GM21423 (cell line): ENCODE results near the gene ZNF587.
"Not testable (repeated sequence)": the region's sequence is repeated elsewhere in the genome, so short reads cannot be mapped to it uniquely, and the experiment has no call there.

ENCODE experiments used
- ATAC-seq: cut with Tn5 transposase; IDR thresholded peaks from one replicate; pipeline ENCODE4 v1.9.1; 2021; ENCODE audit warnings: mild to moderate bottlenecking, moderate library complexity; ENCODE audit not compliant: unreplicated experiment

ZNF587 gene

DNA sequence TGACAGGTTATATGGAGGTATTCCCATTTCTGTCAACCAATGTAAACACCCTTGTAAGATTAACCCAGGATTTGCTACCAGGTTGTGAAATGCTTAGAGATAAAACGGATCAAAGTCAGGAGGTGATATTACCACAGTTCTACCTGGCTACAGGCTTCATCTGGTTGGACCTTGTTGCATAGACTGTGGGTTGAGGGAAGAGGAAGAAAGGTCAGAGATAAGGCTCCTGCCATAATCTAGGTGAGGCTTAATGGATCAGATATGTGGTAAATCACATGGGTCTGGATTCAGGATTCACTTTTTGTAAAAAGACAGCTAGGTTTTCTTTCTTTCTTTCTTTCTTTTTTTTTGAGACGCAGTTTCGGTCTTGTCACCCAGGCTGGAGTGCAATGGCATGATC, 28.2 kb upstream of the ZNF587 start:
- ATAC-seq = not testable (repeated sequence)

DNA sequence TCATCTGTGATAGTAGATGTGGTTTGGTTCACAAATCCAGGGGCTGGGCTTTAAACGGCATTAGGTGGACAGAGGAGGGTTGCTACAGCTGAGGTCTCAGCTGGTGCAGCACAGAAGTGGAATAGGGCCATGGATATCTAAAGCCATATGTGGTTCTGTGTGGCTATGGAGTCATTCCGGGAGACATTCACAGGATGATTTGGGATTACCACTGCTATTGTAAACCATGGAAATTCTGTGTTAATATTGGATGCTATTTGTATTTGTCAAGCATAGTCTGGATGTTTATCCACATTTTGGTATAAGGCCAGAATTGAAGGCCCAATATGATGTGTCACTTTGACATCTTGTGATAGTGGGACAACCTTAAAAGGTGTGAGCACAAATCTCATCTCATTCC, 26.5 kb upstream of the ZNF587 start:
- ATAC-seq = not testable (repeated sequence)

DNA sequence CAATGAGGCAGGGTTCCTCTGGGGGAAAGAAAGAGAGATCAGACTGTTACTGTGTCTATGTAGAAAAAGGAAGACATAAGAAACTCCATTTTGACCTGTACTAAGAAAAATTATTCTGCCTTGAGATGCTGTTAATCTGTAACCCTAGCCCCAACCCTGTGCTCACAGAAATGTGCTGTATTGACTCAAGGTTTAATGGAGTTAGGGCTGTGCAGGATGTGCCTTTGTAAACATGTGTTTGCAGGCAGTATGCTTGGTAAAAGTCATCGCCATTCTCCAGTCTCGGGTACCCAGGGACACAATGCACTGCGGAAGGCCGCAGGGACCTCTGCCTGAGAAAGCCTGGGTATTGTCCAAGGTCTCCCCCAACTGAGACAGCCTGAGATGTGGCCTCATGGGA, 26.1 kb upstream of the ZNF587 start:
- not testable (repeated sequence) for ATAC-seq

DNA sequence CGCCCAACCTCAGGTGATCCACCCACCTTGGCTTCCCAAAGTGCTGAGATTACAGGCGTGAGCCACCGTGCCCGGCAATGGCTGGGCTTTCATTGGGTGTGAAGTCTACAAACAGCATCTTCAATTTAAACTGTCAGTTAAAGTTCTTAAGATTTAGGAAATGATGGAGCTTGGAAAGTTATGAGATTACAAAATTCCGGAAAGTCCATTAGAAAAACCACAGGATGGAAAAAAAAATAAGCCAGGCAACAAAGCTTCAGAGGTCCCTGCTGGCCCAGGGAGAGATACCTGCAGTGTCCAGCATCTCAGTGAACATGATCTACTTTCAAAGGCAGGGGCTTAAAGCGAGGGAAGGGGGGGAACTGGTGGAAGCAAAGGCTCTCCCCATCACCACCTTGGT, 24.1 kb upstream of the ZNF587 start:
- ATAC-seq = no peak

DNA sequence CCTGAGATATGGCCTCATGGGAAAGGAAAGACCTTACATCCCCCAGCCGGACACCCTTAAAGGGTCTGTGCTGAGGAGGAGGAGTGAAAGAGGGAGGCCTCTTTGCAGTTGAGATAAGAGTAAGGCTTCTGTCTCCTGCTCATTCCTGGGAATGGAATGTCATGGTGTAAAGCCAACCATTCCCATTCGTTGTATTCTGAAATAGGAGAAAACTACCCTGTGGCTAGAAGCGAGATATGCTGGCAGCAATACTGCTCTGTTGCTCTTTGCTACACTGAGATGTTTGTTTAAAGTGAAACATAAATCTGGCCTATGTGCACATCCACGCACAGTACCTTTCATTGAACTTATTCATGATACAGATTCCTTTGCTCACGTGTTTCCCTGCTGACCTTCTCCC, 20.3 kb upstream of the ZNF587 start:
- no peak for ATAC-seq

DNA sequence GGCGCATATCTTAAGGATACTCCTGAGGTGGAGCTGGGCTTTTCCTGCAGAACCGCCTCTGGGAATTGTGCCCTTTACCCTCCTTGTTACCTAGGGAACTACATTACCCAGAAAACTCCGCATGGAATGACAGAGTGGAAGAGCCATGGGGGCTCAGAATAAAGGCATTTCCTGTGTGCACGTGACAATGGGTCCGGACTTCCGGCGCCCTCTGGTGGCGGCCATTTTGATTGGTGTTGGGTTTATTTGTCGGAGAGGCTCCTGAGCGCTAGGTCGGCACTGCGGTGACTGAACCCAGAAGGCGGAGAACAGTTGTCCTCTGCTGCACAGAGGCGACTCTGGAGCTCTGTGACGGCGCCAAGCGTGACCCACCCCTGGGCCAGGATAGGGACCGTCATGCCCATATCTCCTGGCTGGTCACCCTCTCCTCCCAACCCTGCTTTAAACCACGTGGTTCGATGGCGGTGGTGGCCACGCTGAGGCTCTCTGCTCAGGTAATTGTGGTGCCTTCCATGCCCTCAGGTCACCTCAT, 19.5 kb upstream of the ZNF587 start, which contains the start of gene ZNF587B:
ZNF587B (plus strand) TSS at position 229 of the 532 bp plus-strand sequence; CDS start at position 459, 230 bp downstream.
- ATAC-seq = no peak

DNA sequence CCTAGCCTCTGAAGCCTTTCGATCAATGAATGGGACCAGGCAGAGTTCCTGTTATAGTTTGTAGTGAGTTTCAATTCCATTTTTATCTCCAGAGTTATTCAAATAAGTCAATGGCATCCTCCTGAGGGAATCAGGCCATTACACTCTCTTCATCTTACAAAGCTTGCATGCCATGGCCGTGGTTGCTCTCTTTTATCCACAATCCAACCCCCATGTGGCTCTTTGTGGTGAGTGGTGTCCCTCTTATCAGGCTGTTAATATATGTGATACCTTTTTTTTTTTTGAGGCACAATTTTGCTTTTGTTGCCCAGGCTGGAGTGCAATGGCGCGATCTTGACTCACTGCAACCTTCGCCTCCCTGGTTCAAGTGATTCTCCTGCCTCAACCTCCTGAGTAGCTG, 12.7 kb upstream of the ZNF587 start:
- ATAC-seq = not testable (repeated sequence)

DNA sequence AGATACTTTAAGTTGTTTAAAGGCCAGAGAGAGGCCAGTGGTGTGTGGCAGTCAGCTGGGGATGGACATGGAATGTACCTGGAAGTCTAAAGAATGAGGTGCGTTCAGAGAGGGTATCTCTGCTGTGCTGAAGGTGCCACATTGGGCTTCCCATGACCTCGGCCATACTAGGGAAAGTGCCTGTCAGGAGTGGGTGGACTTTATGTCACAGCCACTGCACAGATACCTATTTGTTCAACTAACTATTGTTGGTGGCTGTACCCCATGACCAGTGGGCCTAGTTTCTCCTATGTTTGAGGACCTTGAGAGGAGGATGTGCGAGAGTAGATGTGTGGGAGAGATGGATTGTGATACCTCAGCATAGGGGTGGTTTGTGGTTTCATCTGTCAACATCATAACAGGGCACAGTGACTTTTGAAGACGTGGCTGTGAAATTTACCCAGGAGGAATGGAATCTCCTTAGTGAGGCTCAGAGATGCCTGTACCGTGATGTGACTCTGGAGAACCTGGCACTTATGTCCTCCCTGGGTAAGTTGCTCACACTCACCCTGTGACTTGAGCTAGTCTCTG, 11.0 kb upstream of the ZNF587 start:
- not testable (repeated sequence) for ATAC-seq

DNA sequence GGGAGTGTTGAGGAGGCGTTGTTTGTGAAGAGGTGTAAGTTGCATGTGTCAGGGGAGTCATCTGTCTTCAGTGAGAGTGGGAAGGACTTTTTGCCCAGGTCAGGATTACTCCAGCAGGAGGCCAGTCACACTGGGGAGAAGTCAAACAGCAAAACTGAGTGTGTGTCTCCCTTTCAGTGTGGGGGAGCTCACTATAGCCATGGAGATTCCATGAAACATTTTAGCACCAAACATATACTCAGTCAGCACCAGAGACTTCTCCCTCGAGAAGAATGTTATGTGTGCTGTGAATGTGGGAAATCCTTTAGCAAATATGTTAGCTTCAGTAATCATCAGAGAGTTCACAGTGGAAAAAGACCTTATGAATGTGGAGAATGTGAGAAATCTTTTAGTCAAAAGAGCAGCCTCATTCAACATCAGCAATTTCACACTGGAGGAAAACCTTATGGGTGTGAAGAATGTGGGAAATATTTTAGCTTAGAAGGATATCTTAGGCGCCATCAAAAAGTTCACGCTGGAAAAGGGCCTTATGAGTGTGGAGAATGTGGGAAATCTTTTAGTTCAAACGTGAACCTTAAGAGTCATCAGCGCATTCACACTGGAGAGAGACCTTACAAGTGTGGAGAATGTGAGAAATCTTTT, 8.4 kb upstream of the ZNF587 start:
- no peak for ATAC-seq

DNA sequence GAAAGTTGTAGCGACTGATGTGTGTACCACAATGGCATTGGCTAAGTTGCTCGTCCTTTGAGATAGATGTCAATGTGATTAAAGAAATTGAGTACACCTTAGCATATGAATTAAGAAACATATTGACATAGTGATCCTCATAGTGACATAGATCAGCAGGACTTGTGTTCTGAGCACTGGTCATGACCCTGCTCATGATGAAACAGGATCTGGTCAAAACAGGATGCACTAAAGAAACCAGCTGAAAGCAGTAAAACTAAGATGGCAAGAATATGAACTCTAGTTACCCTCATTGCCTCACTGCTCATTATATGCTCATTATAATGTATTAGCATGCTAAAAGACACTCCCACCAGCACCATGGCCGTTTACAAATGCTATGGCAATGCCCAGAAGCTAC, 2.5 kb upstream of the ZNF587 start:
- ATAC-seq = not testable (repeated sequence)

DNA sequence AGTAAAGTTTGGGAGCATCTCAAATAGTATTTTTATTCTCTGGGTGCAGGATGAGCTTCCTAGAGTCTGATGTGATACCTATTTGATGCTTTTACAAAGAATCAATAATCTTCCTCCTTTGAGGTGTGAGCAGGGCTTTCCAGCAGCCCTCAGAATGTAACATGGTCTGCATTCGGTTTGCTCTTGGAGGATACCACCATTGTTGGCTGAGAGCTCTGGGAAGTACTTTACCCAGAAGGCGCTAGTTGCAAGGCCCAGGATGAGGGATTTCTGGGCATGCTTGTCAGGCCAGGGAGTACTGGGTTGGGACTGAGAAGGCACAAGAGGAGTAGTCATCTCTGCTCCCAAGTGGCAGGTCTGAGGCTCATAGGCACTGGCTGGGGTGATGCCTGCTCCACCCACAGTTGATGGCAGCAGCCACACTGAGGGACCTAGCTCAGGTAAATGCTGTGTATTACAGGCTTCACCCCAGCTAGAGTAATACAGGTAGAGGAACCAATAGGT, 445 bp upstream of the ZNF587 start:
- peak; percentile 28 for ATAC-seq

DNA sequence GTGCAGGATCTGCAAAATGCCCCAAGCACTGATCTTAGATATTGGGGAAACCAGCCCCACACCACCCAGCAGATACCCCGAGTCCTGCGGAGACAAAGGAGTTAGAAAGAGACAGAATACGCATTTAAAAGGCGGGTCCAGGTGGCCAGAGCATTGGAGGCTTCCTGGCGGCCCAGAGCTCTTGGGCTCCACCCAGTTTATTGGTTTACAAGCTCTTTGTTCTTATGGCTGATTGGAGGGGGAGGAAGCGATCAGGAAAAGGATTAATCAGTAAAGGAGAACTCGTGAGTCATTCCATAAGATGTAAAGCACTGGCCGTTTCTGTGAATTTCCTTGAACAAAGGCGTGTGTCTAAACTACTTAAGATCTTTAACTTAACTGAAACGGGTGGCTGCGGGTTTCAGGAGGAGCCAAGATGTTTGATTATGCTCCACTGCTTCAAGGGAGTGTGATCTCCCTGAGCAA, 926 bp downstream of the ZNF587 start:
- no peak for ATAC-seq

DNA sequence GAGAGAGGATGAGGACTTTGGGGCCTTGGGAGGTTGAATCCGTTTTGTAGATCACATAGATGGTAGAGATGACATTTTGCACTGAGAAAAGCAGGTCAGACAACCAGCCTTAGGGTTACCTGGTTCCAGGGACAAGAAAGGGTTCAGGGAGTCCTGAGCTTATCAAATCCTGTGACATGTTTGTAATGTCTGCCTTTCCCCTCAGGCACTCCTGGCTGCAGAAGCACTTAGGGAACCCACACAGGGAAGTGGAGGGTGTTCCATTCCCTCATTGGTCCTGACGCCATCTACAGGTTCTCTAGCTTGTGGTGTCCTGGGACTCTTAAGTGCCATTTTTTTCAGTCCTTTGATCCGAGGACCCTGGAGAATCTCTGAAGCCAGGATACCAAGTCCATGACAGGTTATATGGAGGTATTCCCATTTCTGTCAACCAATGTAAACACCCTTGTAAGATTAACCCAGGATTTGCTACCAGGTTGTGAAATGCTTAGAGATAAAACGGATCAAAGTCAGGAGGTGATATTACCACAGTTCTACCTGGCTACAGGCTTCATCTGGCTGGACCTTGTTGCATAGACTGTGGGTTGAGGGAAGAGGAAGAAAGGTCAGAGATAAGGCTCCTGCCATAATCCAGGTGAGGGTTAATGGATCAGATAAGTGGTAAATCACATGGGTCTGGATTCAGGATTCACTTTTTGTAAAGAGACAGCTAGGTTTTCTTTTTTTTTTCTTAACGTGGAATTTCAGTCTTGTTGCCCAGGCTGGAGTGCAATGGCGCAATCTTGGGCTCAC, 2.3 kb downstream of the ZNF587 start:
- not testable (repeated sequence) for ATAC-seq

DNA sequence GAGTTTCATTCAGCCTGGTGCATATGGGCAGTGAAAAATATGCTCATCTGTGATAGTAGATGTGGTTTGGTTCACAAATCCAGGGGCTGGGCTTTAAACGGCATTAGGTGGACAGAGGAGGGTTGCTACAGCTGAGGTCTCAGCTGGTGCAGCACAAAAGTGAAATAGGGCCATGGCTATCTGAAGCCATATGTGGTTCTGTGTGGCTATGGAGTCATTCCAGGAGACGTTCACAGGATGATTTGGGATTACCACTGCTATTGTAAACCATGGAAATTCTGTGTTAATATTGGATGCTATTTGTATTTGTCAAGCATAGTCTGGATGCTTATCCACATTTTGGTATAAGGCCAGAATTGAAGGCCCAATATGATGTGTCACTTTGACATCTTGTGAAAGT, 4.5 kb downstream of the ZNF587 start:
- not testable (repeated sequence) for ATAC-seq

DNA sequence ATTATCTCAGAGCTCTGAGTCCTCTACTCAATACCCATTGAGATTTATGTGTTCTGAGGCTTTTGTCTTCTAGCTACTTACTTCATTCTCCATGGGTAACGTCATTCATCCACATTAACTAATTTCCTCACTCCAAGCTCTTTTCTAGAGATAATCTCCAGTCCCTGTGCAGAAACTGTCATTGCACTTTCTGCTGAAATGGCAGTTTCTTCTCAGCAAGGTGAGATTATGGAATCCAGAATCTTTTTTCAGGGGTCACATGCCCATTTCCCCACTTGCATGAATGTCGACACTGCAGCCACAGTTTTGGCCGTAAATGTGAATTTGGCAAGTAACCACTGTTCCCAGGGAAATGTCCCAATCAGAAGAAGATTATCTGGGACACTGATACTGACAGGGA, 12.7 kb downstream of the ZNF587 start:
- ATAC-seq = not testable (repeated sequence)

DNA sequence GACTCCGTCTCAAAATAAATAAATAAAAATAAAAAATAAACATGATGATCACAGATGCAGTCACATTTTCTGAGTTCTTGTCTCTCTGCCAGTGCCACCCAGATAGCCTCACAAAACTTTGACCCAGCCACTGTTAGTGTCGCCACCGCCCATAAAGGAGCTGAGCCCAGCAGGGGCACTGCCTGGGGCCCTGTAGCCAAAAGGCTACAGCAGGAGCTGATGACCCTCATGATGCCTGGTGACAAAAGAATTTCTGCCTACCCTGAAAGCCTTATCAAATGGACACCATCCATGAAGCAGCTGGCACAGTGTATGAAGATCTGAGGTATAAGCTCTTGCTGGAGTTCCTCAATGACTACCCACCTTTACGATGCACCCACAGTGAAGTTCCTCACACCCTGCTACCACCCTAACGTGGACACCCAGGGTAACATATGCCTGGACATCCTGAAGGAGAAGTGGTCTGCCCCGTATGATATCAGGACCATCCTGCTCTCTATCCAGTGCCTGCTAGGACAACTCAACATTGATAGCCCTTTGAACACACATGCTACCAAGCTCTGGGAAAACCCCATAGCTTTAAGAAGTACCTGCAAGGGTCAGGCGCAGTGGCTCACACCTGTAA, 18.3 kb downstream of the ZNF587 start:
- no peak for ATAC-seq

DNA sequence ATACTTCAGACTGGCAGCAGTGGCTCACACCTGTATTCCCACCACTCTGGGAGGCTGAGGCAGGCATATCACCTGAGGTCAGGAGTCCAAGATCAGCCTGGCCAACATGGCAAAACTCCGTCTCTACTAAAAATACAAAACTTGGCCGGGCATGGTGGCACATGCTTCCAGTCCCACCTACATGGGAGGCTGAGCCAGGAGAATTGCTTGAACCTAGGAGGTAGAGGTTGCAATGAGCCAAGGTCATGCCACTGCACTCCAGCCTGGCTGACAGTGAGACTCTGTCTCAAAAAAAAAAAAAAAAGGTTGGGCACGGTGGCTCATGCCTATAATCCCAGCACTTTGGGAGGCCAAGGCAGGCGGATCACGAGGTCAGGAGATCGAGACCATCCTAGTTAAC, 20.0 kb downstream of the ZNF587 start:
- ATAC-seq = not testable (repeated sequence)

DNA sequence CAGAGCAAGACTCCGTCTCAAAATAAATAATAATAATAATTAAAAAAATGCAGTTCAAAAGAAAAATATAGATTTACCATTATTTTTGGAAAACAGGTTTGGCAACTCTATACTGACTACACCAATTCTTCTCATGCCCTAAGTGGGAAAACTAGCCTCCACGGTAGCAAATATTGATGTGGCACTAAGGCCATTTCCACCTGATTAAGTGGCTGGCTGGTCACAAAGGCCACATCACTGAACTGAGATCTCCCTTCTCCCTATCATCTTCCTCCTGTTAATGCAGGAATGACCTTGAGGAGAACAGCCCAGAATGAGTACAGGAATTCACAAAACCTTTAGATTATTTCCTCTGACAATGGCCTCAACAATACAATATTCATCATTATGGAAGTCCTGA, 20.6 kb downstream of the ZNF587 start:
- ATAC-seq = no peak

DNA sequence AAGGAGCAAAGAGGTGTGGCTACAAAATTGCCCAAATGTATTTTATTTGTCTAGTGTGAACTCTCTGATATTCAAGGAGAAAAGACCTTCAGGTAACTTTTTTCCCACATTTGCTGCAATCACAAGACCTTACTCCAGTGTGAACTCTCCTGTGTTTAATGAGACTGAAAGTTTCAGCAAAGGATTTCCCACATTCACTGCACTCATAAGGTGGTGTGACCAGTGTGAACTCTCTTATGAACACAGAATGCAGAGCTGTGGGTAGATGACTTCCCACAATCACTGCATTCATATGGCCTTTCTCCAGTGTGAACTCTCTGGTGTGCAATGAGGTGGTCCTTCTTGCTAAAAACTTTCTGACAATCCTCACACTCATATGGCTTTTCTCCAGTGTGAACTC, 22.8 kb downstream of the ZNF587 start:
- ATAC-seq = no peak

DNA sequence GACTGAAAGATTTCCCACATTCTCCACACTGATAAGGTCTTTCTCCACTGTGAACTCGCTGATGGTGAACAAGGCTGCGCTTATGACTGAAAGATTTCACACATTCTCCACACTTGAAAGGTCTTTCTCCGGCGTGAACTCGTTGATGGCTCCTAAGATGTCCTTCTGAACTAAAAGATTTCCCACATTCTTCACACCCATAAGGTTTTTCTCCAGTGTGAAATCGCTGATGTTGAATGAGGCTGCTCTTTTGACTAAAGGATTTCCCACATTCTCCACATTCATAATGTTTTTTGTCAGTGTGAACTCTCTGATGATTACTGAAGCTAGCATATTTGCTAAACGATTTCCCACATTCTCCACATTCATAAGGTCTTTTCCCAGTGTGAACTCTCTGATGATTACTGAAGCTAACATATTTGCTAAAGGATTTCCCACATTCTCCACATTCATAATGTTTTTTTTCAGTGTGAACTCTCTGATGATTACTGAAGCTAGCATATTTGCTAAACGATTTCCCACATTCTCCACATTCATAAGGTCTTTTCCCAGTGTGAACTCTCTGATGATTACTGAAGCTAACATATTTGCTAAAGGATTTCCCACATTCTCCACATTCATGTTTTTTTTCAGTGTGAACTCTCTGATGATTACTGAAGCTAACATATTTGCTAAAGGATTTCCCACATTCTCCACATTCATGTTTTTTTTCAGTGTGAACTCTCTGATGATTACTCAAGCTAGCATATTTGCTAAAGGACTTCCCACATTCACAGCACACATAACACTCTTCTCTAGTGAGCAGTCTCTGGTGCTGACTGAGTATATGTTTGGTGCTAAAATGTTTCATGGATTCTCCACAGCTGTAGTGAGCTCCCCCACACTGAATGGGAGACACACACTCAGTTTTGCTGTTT, 24.5 kb downstream of the ZNF587 start:
- ATAC-seq = not testable (repeated sequence)
